WI38 (cell line): Measurements from ENCODE around the gene PIAS4.

ENCODE experiments used
- H3K4me3 ChIP-seq: 2 replicates; pipeline ENCODE4 v1.5.1; 2011; ENCODE audit warnings: low read depth, mild to moderate bottlenecking, control low read depth, low read length
- TF ChIP-seq, protein P1 (sequence below): IDR thresholded peaks from 2 replicates; pipeline ENCODE4 v1.5.1; 2012; ENCODE audit warnings: low read depth, mild to moderate bottlenecking, control low read depth, low read length

Gene PIAS4

DNA sequence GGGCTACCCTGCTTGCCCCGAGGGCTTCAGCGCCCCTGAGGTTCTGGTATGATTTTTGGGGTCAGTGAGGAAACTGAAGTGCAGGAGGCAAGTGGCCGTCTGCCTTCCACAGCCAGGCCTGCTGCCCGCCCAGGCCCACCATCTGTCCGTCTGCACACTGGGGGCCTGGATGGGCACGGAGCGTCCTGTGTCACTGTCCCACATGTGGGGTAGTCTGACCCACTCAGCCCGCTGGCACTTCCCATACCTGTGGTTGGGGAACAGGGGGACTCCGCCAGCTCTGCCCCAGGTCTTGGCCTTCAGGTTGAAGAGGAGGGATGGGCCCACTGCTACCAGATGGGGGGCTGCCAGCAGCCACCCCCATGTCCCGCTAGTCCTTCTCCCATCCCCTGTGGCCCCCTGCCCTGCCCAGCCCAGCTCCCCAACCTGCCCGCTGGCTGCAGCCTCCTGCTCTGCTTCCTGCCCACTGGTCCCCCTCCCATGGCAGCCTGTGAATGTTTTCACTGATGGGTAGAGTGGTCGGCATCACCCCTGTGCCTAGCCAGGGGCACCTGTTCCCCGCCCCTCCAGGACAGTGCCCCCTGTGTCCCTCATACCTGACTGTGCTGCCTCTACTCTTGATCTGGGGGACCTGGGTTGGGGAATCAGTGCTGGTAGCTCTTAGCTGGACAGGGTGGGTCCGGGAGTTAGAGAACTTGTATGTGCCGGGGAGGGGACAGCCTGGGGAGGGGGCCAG lies 9.5 kb downstream of the PIAS4 start:
- TF ChIP-seq, protein P1, sequence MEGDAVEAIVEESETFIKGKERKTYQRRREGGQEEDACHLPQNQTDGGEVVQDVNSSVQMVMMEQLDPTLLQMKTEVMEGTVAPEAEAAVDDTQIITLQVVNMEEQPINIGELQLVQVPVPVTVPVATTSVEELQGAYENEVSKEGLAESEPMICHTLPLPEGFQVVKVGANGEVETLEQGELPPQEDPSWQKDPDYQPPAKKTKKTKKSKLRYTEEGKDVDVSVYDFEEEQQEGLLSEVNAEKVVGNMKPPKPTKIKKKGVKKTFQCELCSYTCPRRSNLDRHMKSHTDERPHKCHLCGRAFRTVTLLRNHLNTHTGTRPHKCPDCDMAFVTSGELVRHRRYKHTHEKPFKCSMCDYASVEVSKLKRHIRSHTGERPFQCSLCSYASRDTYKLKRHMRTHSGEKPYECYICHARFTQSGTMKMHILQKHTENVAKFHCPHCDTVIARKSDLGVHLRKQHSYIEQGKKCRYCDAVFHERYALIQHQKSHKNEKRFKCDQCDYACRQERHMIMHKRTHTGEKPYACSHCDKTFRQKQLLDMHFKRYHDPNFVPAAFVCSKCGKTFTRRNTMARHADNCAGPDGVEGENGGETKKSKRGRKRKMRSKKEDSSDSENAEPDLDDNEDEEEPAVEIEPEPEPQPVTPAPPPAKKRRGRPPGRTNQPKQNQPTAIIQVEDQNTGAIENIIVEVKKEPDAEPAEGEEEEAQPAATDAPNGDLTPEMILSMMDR, result no peak

DNA sequence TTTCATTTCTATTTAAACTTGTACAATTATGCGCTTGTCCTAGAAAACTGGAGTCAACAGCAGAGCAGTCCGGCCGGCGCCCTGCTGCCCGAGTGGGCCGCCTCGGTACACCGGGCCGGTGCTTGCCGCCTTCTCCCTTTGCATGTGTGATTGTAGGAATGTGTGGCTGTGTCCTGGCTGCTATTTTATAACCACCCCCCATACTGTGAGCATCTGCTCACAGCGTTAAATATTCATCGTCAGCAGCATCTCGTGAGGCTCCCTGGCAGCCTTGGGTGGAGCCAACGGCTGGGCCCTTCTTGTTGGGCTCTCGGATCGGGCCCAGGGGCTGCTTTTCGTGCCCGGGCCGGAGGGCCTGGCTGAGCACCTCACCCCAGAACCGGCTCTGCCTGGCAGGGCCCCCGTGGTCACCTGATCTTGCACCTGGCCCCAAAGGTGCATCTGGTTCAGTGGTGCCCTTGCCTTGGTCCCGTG lies 10.6 kb downstream of the PIAS4 start:
- TF ChIP-seq, protein P1, result no peak
- H3K4me3 ChIP-seq, result no peak overlapping the region

More for the DNA sequence above, 9.5 kb downstream of the PIAS4 start:
- H3K4me3 ChIP-seq, result no peak overlapping the region

DNA sequence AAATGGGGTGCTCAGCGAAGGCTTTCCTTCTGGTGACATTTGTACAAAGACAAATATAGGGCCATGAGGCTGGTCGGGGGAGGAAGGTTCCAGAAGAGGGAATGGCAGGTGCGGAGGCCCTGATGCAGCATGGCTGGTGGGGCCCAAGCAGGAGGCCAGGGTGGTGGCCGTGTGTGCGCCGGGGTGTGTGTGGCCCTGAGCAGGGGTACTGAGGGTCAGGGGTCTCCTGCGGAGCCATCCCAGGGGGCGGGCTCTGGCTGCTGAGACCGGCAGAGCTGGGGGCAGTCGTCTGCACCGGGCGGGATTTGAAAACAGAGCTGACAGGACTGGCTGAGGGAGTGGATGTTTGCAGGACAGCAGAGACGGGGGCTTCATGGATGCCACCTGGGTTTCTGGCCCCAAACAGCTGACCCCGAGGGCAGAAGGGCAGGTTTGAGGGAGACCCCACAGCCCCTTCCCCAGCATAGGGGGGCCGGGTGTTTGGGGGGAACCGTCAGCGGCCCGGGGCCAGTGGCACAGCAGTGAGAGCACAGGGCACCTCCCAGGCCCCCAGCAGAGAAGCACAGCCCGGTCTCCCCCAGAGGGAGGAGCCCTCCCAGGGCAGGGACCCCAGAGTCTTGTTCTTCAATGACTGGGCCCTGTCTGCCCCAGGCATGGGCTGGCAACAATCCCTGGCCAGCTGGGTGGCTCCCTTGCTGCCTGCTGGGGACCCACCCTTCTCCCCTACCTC lies 11.4 kb downstream of the PIAS4 start:
- TF ChIP-seq, protein P1, result no peak

DNA sequence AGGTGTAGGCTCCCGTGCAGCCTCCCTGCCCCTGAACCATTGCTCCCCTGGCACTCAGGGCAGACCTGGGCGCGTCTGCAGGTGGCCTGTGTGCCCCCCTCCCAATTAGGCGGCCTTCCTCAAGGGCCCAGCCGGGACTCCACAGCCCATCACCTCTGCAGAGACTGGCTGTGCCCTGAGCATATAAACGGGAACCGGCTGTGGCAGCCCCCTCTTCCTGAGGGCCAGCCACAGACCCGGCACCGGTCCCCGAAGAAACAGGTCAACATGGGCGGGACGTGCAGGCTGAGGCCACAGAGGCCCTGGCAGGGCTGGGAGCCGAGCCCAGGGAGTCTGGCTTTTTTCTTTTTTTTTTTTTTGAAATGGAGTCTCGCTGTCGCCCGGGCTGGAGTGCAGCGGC lies 12.0 kb downstream of the PIAS4 start:
- TF ChIP-seq, protein P1, result no peak

More for the DNA sequence above, 11.4 kb downstream of the PIAS4 start:
- H3K4me3 ChIP-seq, result no peak overlapping the region

DNA sequence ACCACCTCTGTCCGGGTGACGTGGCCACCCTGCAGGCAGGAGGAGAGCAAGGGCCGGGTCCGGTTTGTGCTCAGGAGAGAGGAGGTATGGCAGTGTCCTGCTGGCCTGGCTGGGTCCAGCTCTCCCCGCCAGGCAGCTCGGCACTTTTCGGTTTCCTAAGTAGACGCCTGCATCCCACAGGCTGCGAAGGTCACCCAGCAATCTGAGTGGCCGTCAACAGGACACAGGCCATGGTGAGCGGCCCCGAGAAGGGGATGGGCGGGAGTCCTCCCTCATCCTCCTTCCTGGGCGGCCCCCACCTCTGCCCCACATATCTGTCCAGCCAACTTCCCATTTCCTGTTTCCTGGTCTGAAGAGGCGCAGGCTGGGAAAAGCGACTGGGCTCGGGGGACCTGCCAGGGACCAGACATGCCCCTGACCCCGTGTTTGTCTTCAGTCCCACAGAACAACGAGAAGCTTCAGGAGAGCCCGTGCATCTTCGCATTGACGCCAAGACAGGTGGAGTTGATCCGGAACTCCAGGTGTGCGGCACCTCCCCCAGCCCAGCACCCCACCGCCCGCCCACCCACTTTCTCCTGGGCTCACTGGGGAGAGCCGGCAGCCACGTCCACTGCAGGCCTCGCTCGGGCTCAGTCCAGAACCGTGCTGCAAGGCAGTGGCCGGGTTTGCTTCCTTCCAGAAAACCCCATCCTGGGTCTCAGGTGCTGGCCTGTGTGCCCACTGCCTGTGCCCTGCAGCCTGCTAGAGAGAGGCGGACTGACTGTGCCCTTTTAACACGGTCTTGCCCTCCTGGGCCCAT lies 16.3 kb downstream of the PIAS4 start:
- H3K4me3 ChIP-seq, result no peak overlapping the region
- TF ChIP-seq, protein P1, result no peak

More for the DNA sequence above, 12.0 kb downstream of the PIAS4 start:
- H3K4me3 ChIP-seq, result no peak overlapping the region

DNA sequence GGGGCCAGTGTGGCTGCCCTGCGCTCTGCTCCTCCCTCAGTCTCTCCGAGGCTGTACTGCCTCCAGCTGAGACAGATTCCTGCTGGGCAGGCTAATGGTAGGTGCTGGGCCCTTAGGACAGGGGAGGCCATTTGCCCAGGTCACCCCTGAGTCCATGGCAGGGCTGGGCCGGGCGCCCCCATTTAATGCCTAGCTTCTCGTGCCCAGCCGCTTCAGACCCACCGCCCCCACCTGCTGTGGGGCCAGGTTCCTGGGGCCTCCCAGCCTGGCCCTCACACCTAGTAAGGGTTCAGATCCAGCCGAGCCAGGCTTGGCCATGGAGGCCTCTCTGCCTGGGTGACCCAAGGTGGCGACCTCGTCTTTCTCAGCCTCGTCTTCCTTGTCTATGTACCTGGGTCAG lies 17.8 kb downstream of the PIAS4 start:
- H3K4me3 ChIP-seq, result no peak overlapping the region
- TF ChIP-seq, protein P1, result no peak
